IMR-90 (cell line): ENCODE measurements around the gene AKR1E2. TPM values are rescaled to one million over a fixed set of nuclear protein-coding genes. Genes with fewer than 3 reads are reported as not detected.

Experiments used
- ATAC-seq: fragments of 200-7000 bp; cut with Tn5 transposase; 2 replicates; pipeline ENCODE4 v1.9.1; 2020; ENCODE audit warnings: low read depth, mild to moderate bottlenecking, moderate library complexity
- Bru-seq: library from RNA; stranded (reverse); fragments of 400-500 nt; gene quantifications from one replicate; lab custom pipeline; 2021; lab: Mats Ljungman, UMichigan
- BruChase-seq, 2 experiments: library from RNA; stranded (reverse); fragments of 400-500 nt; gene quantifications; one replicate each; lab custom pipeline; 2021; lab: Mats Ljungman, UMichigan
- BruUV-seq: library from RNA; stranded (reverse); fragments of 400-500 nt; replicated peaks from 2 replicates; lab custom pipeline; 2021; lab: Mats Ljungman, UMichigan
- CTCF ChIA-PET: fragments of 300-600 bp; formaldehyde crosslinking; extraction: SDS; loops from one replicate; lab custom pipeline; 2021; ENCODE audit warnings: antibody characterized with exemption; lab: Yijun Ruan, JAX
- POLR2A ChIA-PET: fragments of 300-600 bp; sonication (Branson Sonifier 250); formaldehyde crosslinking; loops from one replicate; lab custom pipeline; 2022; ENCODE audit warnings: antibody characterized with exemption; ENCODE audit not compliant: unreplicated experiment; lab: Charles Lee
- DNase-seq: peaks from one replicate; pipeline ENCODE4 v3.0.0; 2013
- H2AFZ ChIP-seq: replicated peaks from 2 replicates; pipeline ENCODE3; 2013; ENCODE audit warnings: low read length, mild to moderate bottlenecking; ENCODE audit not compliant: poor library complexity
- H2AK5ac ChIP-seq: 2 replicates; pipeline ENCODE4 v1.6.1; 2013; ENCODE audit warnings: low read depth, low read length, inconsistent platforms
- H2AK9ac ChIP-seq: replicated peaks from 2 replicates; pipeline ENCODE3; 2013; ENCODE audit warnings: mild to moderate bottlenecking, low read depth, low read length, moderate library complexity; ENCODE audit not compliant: poor library complexity
- H2BK120ac ChIP-seq: 2 replicates; pipeline ENCODE4 v1.6.1; 2013; ENCODE audit warnings: low read depth, low read length, inconsistent platforms
- H2BK15ac ChIP-seq: 3 replicates; pipeline ENCODE4 v1.6.1; 2013; ENCODE audit warnings: low read depth, low read length, inconsistent platforms
- H2BK20ac ChIP-seq: 2 replicates; pipeline ENCODE4 v1.6.1; 2013; ENCODE audit warnings: low read depth, mild to moderate bottlenecking, inconsistent platforms, low read length, moderate library complexity
- H2BK5ac ChIP-seq: 2 replicates; pipeline ENCODE4 v1.6.1; 2013; ENCODE audit warnings: mild to moderate bottlenecking, low read depth, low read length, inconsistent platforms; ENCODE audit not compliant: poor library complexity, severe bottlenecking
- H3K14ac ChIP-seq: replicated peaks from 2 replicates; pipeline ENCODE4 v1.6.1; 2013; ENCODE audit warnings: low read depth, low read length, inconsistent platforms
- H3K18ac ChIP-seq: 2 replicates; pipeline ENCODE4 v1.6.1; 2013; ENCODE audit warnings: low read depth, low read length, control low read depth
- H3K23ac ChIP-seq: 2 replicates; pipeline ENCODE4 v1.6.1; 2013; ENCODE audit warnings: low read depth, low read length, inconsistent platforms
- H3K27ac ChIP-seq: 2 replicates; pipeline ENCODE4 v1.5.1; 2013; ENCODE audit warnings: mild to moderate bottlenecking, control low read depth, low read length; ENCODE audit not compliant: insufficient read depth
- H3K27me3 ChIP-seq: 2 replicates; pipeline ENCODE4 v1.6.1; 2013; ENCODE audit warnings: low read length; ENCODE audit not compliant: control insufficient read depth, insufficient read depth
- H3K36me3 ChIP-seq: 2 replicates; pipeline ENCODE4 v1.6.1; 2013; ENCODE audit warnings: low read length, mixed read lengths; ENCODE audit not compliant: control insufficient read depth, insufficient read depth
- H3K4ac ChIP-seq: 2 replicates; pipeline ENCODE4 v1.6.1; 2013; ENCODE audit warnings: low read depth, low read length, inconsistent platforms
- H3K4me1 ChIP-seq: 2 replicates; pipeline ENCODE4 v1.6.1; 2013; ENCODE audit warnings: low read length, mixed read lengths; ENCODE audit not compliant: control insufficient read depth, insufficient read depth
- H3K4me2 ChIP-seq: 2 replicates; pipeline ENCODE4 v1.6.1; 2013; ENCODE audit warnings: low read depth, mild to moderate bottlenecking, control low read depth, low read length, moderate library complexity
- H3K4me3 ChIP-seq: 2 replicates; pipeline ENCODE4 v1.5.1; 2013; ENCODE audit warnings: low read depth, mild to moderate bottlenecking, control low read depth, low read length, moderate library complexity; ENCODE audit not compliant: insufficient read depth
- H3K56ac ChIP-seq: 2 replicates; pipeline ENCODE4 v1.6.1; 2013; ENCODE audit warnings: low read length, inconsistent platforms; ENCODE audit not compliant: insufficient read depth; ENCODE audit errors: extremely low read depth
- H3K79me1 ChIP-seq, 2 experiments: 2 replicates each; pipeline ENCODE4 v1.6.1; 2013; ENCODE audit warnings: low read length in 2 of 2, inconsistent platforms in 1 of 2, low read depth in 1 of 2
- H3K9ac ChIP-seq: 2 replicates; pipeline ENCODE4 v1.6.1; 2013; ENCODE audit warnings: low read depth, low read length, control low read depth
- H3K9me1 ChIP-seq: 2 replicates; pipeline ENCODE4 v1.6.1; 2013; ENCODE audit warnings: low read length, inconsistent platforms; ENCODE audit not compliant: insufficient read depth
- H3K9me3 ChIP-seq: 2 replicates; pipeline ENCODE4 v1.6.1; 2013; ENCODE audit warnings: low read length; ENCODE audit not compliant: control insufficient read depth, insufficient read depth
- H4K20me1 ChIP-seq: 2 replicates; pipeline ENCODE4 v1.6.1; 2013; ENCODE audit warnings: low read length, inconsistent platforms; ENCODE audit not compliant: insufficient read depth
- H4K5ac ChIP-seq: 2 replicates; pipeline ENCODE4 v1.6.1; 2013; ENCODE audit warnings: mild to moderate bottlenecking, low read depth, low read length, control low read depth
- H4K8ac ChIP-seq, 2 experiments: 2 replicates each; pipeline ENCODE4 v1.6.1; 2013; ENCODE audit warnings: low read depth in 2 of 2, low read length in 2 of 2, control low read depth in 1 of 2, inconsistent platforms in 1 of 2
- H4K91ac ChIP-seq: 2 replicates; pipeline ENCODE4 v1.6.1; 2013; ENCODE audit warnings: low read depth, low read length, inconsistent platforms; ENCODE audit not compliant: insufficient read depth
- BHLHE40 ChIP-seq: fragments of 150-350 bp; IDR thresholded peaks from 2 replicates; pipeline ENCODE4 v1.6.1; 2016; ENCODE audit warnings: mild to moderate bottlenecking, low read depth, low read length
- FOS ChIP-seq: fragments of 150-350 bp; IDR thresholded peaks from 2 replicates; pipeline ENCODE4 v1.6.1; 2016; ENCODE audit warnings: low read depth, low read length
- MAZ ChIP-seq: IDR thresholded peaks from 2 replicates; pipeline ENCODE4 v1.6.1; 2012; ENCODE audit warnings: low read depth, mild to moderate bottlenecking, low read length, improper control_type of control experiment, moderate library complexity, borderline replicate concordance
- RCOR1 ChIP-seq: IDR thresholded peaks from 2 replicates; pipeline ENCODE4 v1.6.1; 2012; ENCODE audit warnings: mild to moderate bottlenecking, low read length, improper control_type of control experiment; ENCODE audit not compliant: insufficient replicate concordance
- SMC3 ChIP-seq: fragments of 150-350 bp; IDR thresholded peaks from 2 replicates; pipeline ENCODE4 v1.6.1; 2016; ENCODE audit warnings: low read depth, mild to moderate bottlenecking, antibody characterized with exemption, low read length, moderate library complexity
- WGBS, 2 experiments: methylation state at CpG; one replicate each; pipeline versions ENCODE4 v1.1.5 to v1.1.7; 2013; ENCODE audit warnings: missing lambda C conversion rate in 2 of 2; ENCODE audit not compliant: insufficient read length in 1 of 2; ENCODE audit errors: extremely low coverage in 2 of 2; 5-methylcytosine and 5-hydroxymethylcytosine counted together
- dilution Hi-C: fragments of 300-500 bp; cut with HindIII; formaldehyde crosslinking; loops from one replicate; pipeline ENCODE4 v1.14.3; 2018; ENCODE audit warnings: low sequenced_read_pairs; ENCODE audit not compliant: unreplicated experiment
- in situ Hi-C: fragments of 300-500 bp; cut with MboI; formaldehyde crosslinking; loops from 3 replicates; pipeline ENCODE4 v1.14.3; 2019; ENCODE audit warnings: low sequenced_read_pairs, inconsistent platforms, mixed read lengths
- intact Hi-C: fragments of 100-400 bp; cut with micrococcal nuclease; formaldehyde crosslinking; loops from 2 replicates; pipeline ENCODE4 v1.10.0; 2022
- long read RNA-seq: library from polyadenylated mRNA; unstranded; transcript quantifications from one replicate; pipeline ENCODE4 v2.0.0, GENCODE V29; 2021; ENCODE audit not compliant: unreplicated experiment
- polyA plus RNA-seq, 3 experiments: library from polyadenylated mRNA; depleted of rRNA; stranded (reverse); fragments of >200 nt; gene quantifications; 2 replicates each; pipeline ENCODE4 v1.2.3, GENCODE V29; 2012; ENCODE audit warnings: low replicate concordance in 1 of 3
- total RNA-seq: library from RNA; depleted of rRNA; stranded (reverse); fragments of >200 nt; gene quantifications from 2 replicates; pipeline ENCODE4 v1.2.3, GENCODE V29; 2012; rRNA removed
- TF ChIP-seq, protein P1 (sequence below): fragments of 150-350 bp; IDR thresholded peaks from 2 replicates; pipeline ENCODE4 v1.6.1; 2017; ENCODE audit warnings: mild to moderate bottlenecking, antibody characterized with exemption, low read length, low read depth

AKR1E2 gene
- total RNA-seq (2.2 and 3.4 TPM in 2 replicates), polyA plus RNA-seq (2012; rRNA removed) (1.1 and 1.2 TPM in 2 replicates), Bru-seq, nascent RNA (percentile 36 among the genes with signal in this experiment), BruChase-seq, experiment 1, labeled RNA remaining after a 6-hour chase (percentile 31 among the genes with signal in this experiment), BruChase-seq, experiment 2, labeled RNA remaining after a 2-hour chase (percentile 39 among the genes with signal in this experiment)
- 0.76 and 0.79 TPM in 2 replicates for polyA plus RNA-seq (2012; cell fraction: cytosol; rRNA removed)
- 1.9 and 4.7 TPM in 2 replicates for polyA plus RNA-seq (2012; cell fraction: nucleus; rRNA removed; ENCODE audit: low replicate concordance)
- long read RNA-seq: 0 reads

DNA sequence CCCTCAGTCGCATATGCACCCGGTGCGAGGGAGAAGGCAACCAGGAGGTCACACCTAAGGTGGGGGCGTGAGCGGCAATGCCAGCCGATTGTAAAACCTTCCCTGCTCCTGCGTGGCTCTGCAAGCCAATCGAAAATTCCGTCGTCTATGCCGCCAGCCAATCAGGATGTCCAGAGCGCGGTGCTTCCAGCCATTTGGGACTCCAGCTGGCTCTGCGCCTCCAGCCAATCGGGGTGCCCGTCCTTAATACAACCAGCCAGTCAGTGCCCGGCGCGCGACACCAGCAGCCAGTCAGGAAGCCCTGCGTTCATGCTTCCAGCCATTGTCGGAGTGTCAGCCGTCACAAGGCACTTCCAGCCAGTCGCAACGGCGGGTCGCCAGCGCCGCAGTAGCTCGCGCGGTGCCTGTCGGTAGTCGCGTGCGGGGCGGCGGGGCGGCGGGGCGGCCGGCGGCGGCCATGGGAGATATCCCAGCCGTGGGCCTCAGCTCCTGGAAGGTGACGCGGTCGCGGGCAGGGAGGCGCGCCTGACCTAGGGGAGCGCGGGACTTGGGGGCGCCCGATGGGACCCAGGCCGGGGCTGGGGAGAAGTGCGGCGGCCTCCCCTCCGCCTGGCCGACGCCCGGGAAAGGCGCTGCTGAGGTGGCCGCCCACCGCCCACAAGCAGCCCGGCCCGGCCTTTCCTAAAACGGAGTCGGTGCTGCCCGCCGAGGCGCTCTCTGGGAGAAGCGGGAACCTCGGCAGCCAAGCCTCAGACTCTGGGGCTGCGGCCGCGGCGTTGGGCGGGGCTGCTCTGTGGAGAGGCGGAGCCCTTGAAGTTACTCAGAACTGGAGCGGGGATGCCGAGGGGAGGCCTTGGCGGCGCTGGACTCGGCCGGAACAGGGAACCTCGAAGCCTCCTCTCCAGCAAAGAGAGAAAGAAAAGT is at the start of gene AKR1E2:
AKR1E2 (plus strand) TSS at position 340 of the 924 bp plus-strand sequence; CDS start at position 458, 118 bp downstream.
- no peaks in the 10 kb centered on the region for H3K27me3 ChIP-seq
- H2BK15ac ChIP-seq: no peak within 1 kb of the TSS; the same call in 2 of the 3 replicates
- H3K36me3 ChIP-seq: no peaks in the 10 kb centered on the region
- TF ChIP-seq SMC3 (no peak), BHLHE40 (0 out of 2 replicates have a peak, but pooled peaks have one; percentile 58), FOS (peak; percentile 54; the same call in 1 of the 2 replicates), RCOR1 (no peak), MAZ (peak; percentile 74; the same call in 1 of the 2 replicates)
- TF ChIP-seq, protein P1, sequence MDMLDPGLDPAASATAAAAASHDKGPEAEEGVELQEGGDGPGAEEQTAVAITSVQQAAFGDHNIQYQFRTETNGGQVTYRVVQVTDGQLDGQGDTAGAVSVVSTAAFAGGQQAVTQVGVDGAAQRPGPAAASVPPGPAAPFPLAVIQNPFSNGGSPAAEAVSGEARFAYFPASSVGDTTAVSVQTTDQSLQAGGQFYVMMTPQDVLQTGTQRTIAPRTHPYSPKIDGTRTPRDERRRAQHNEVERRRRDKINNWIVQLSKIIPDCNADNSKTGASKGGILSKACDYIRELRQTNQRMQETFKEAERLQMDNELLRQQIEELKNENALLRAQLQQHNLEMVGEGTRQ: 0 out of 2 replicates have a peak, but pooled peaks have one; percentile 7
- peak within 1 kb of the TSS; percentile 82 to 94 for H4K8ac ChIP-seq
- no peak within 1 kb of the TSS for H3K56ac ChIP-seq
- 20% methylated on average over 63 of the region's 87 CpGs; no CpG with 5 or more reads in 1 of the 2 experiments for WGBS, 2 experiments
- H2BK20ac ChIP-seq: 0 out of 2 replicates have a peak within 1 kb of the TSS, but pooled peaks have one; percentile 28
- H3K9me3 ChIP-seq: no peaks in the 10 kb centered on the region
- H2BK120ac ChIP-seq: peak within 1 kb of the TSS; percentile 53
- H3K4me2 ChIP-seq: peak within 1 kb of the TSS; percentile 78
- H4K20me1 ChIP-seq: no peaks in the 10 kb centered on the region
- no peak within 1 kb of the TSS for H2AK9ac ChIP-seq
- H3K4ac ChIP-seq: peak within 1 kb of the TSS; percentile 61
- no peak within 1 kb of the TSS; the same call in 1 of the 2 replicates for H3K14ac ChIP-seq
- in situ Hi-C loops: loop anchor here (25.0 kb wide), 2 partner anchors 786 to 1036 kb away; no protein-coding TSS in a partner anchor
- peak within 1 kb of the TSS; percentile 62; the same call in 1 of the 2 replicates for H4K91ac ChIP-seq
- peaks cover 0 to 6% of the 10 kb centered on the region in 2 experiments; a peak in 1 of 4 replicates for H3K79me1 ChIP-seq
- peak within 1 kb of the TSS; percentile 4; the same call in 1 of the 2 replicates for H4K5ac ChIP-seq
- H2BK5ac ChIP-seq: no peak within 1 kb of the TSS
- dilution Hi-C loops: no loop called here
- peak within 1 kb of the TSS; percentile 92 for H2AFZ ChIP-seq
- peak within 1 kb of the TSS; percentile 61 for H3K9ac ChIP-seq
- H3K18ac ChIP-seq: no peak within 1 kb of the TSS
- no peak within 1 kb of the TSS for H3K23ac ChIP-seq
- DNase-seq (peak; percentile 79), ATAC-seq (peak; percentile 100)
- no peaks in the 10 kb centered on the region for H3K9me1 ChIP-seq
- intact Hi-C loops: no loop called here
- peak within 1 kb of the TSS; percentile 67 for H3K27ac ChIP-seq
- peaks cover 2% of the 10 kb centered on the region; the same call in 1 of the 2 replicates for H3K4me1 ChIP-seq
- peak within 1 kb of the TSS; percentile 48 for H3K4me3 ChIP-seq
- no TSS peak for BruUV-seq
- ChIA-PET CTCF (interaction anchor here (0.7 kb wide), 2 partner anchors 11 to 972 kb away, joined by 4 read pairs; no protein-coding TSS in a partner anchor), POLR2A (no interaction called here)
- H2AK5ac ChIP-seq: peak within 1 kb of the TSS; percentile 48; the same call in 1 of the 2 replicates
